ENCODE results near the gene UXS1.
A peak's percentile ranks its signal among the peaks of the same experiment; 100 is the strongest.

UXS1 gene

DNA sequence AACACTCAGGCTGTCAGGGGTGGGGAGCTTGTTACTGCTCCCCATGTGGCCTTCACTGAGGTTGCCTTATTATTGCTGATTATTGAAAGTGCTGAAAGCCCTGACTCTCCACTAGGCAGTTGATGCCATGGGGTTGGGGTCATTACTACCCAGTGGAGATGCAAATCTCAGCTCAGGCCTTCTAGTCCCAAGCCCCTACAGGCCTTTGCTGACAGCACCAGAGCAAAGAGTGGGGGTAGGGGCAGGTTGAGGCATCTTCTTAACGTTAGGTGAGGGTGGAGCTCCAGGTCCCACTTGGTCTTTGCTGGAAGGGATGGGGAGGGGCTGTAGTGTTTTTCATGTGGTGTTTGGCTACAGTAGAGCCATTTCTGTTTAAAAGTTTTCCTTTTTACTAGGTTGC is 104.5 kb downstream of the UXS1 start:
- Histone ChIP-seq H3K4ac (ENCODE audit: low read depth, low read length) (no peak overlapping the region), H3K36me3 (ENCODE audit: control insufficient read depth in 1 of 2, insufficient read depth in 2 of 2, low read length in 2 of 2) (peaks cover 7% of the 10 kb centered on the region in 2 experiments), H2AK5ac (ENCODE audit: low read length) (no peak overlapping the region), H3K9me3 (ENCODE audit: insufficient read depth, low read depth, low read length) (peaks cover 1% of the 10 kb centered on the region), H3K23ac (ENCODE audit: low read length) (no peak overlapping the region), H2BK5ac (ENCODE audit: low read depth, low read length, poor library complexity) (no peak overlapping the region), H3K79me2 (ENCODE audit: control insufficient read depth, insufficient read depth, low read length, poor library complexity) (no peaks in the 10 kb centered on the region), H3K18ac (ENCODE audit: low read length) (no peak overlapping the region), H3K4me3 (ENCODE audit: low read depth, low read length) (no peak overlapping the region), H2AFZ (ENCODE audit: insufficient read depth, low read length, poor library complexity) (no peak overlapping the region), H3K79me1 (ENCODE audit: low read length) (no peaks in the 10 kb centered on the region), H3K27ac (ENCODE audit: low read depth, low read length) (no peak overlapping the region), H4K12ac (ENCODE audit: low read depth, low read length) (no peak overlapping the region), H3K9ac (ENCODE audit: low read length) (no peak overlapping the region), H3K4me1 (ENCODE audit: control insufficient read depth in 1 of 2, insufficient read depth in 2 of 2, low read length in 2 of 2) (no peaks in the 10 kb centered on the region), H3K4me2 (ENCODE audit: low read length) (no peak overlapping the region), H2BK12ac (ENCODE audit: low read length) (no peak overlapping the region), H4K91ac (ENCODE audit: low read depth, low read length) (no peak overlapping the region), H4K8ac (ENCODE audit: low read depth, low read length) (no peak overlapping the region), H3K27me3 (ENCODE audit: insufficient read depth, low read length) (no peaks in the 10 kb centered on the region), H3K14ac (ENCODE audit: low read length) (no peak overlapping the region), H2BK120ac (ENCODE audit: insufficient read depth, low read length, poor library complexity) (no peak overlapping the region)
- no peak for DNase-seq
- no CpG with 5 or more reads among the region's 1 CpG for WGBS (ENCODE audit: extremely low coverage, insufficient coverage, insufficient read length)

DNA sequence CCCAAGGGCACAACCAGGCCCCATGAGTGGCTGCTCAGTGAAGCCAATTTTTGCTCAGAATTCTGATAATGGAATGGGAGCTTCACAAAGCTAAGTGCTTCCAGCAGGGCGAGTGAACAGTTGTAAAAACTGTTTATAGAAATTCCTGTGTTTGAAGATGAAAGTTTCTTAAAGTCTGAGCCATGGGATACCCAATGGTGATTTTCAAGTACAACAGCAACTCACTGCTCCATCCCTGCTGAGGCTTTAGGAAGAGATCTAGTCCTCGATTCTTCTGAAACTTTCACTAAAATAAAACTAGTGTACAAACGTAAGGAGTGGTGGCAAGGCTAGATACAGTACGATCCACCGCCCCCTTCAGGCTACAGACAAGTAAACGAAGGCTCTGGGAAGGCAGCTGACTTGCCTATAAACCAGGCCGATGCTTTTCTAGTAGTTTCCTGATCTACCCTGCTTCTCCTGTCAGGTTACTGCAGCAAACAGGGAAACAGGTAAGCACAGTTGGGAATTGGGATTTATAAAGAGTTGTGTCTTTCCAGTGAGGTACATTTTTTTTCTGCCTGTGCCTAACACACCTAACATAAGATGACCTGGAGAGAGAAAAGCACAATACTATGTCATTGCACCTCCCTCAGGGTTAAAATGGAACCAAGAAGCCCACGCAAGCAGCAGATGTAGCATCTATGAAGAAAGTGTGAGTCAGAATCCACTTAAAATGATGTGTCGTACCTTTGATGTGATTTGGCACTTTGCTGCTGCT is 108.7 kb downstream of the UXS1 start:
- peak in 1 of 2 donors; percentile 56 for DNase-seq
- Histone ChIP-seq H2BK5ac (ENCODE audit: low read depth, low read length, poor library complexity) (no peak overlapping the region), H3K27ac (ENCODE audit: low read depth, low read length) (no peak overlapping the region), H4K91ac (ENCODE audit: low read depth, low read length) (no peak overlapping the region), H3K4me2 (ENCODE audit: low read length) (no peak overlapping the region), H3K4me3 (ENCODE audit: low read depth, low read length) (no peak overlapping the region), H3K9me3 (ENCODE audit: insufficient read depth, low read depth, low read length) (no peaks in the 10 kb centered on the region), H3K36me3 (ENCODE audit: control insufficient read depth in 1 of 2, insufficient read depth in 2 of 2, low read length in 2 of 2) (peaks cover 0 to 2% of the 10 kb centered on the region in 2 experiments), H2BK12ac (ENCODE audit: low read length) (no peak overlapping the region), H4K8ac (ENCODE audit: low read depth, low read length) (no peak overlapping the region), H3K79me2 (ENCODE audit: control insufficient read depth, insufficient read depth, low read length, poor library complexity) (no peaks in the 10 kb centered on the region), H3K4me1 (ENCODE audit: control insufficient read depth in 1 of 2, insufficient read depth in 2 of 2, low read length in 2 of 2) (no peaks in the 10 kb centered on the region), H3K23ac (ENCODE audit: low read length) (no peak overlapping the region), H3K4ac (ENCODE audit: low read depth, low read length) (no peak overlapping the region), H3K79me1 (ENCODE audit: low read length) (no peaks in the 10 kb centered on the region), H2AFZ (ENCODE audit: insufficient read depth, low read length, poor library complexity) (no peak overlapping the region), H3K9ac (ENCODE audit: low read length) (no peak overlapping the region), H4K12ac (ENCODE audit: low read depth, low read length) (no peak overlapping the region), H3K27me3 (ENCODE audit: insufficient read depth, low read length) (no peaks in the 10 kb centered on the region), H3K18ac (ENCODE audit: low read length) (no peak overlapping the region), H2AK5ac (ENCODE audit: low read length) (no peak overlapping the region), H2BK120ac (ENCODE audit: insufficient read depth, low read length, poor library complexity) (no peak overlapping the region), H3K14ac (ENCODE audit: low read length) (no peak overlapping the region)
- no CpG with 5 or more reads among the region's 9 CpGs for WGBS (ENCODE audit: extremely low coverage, insufficient coverage, insufficient read length)

DNA sequence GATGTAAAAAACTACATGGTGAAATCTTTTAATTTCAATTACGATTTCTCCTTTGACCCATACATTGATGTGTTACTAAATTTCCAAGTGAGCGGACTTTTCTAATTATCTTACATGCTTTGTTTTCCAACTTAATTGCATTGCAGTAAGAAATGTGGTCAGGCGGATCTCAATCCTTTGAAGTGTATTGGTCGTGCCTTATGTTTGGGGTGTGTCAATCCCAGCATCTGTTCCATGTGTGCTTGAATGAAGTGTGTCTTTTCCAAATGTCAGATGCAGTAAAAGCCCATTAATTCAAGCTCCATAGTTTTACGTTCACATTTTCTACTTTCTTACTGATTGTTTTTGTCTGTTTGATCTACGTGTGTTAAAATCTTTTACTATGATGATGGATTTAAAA is 113.1 kb downstream of the UXS1 start:
- H3K4me3 ChIP-seq (ENCODE audit: low read depth, low read length): no peak overlapping the region
- no peak overlapping the region for H3K18ac ChIP-seq (ENCODE audit: low read length)
- H2BK5ac ChIP-seq (ENCODE audit: low read depth, low read length, poor library complexity): no peak overlapping the region
- no peak for DNase-seq
- no peaks in the 10 kb centered on the region for H3K79me2 ChIP-seq (ENCODE audit: control insufficient read depth, insufficient read depth, low read length, poor library complexity)
- no peaks in the 10 kb centered on the region for H3K9me3 ChIP-seq (ENCODE audit: insufficient read depth, low read depth, low read length)
- H3K4ac ChIP-seq (ENCODE audit: low read depth, low read length): no peak overlapping the region
- no peaks in the 10 kb centered on the region for H3K27me3 ChIP-seq (ENCODE audit: insufficient read depth, low read length)
- H4K91ac ChIP-seq (ENCODE audit: low read depth, low read length): no peak overlapping the region
- H3K14ac ChIP-seq (ENCODE audit: low read length): no peak overlapping the region
- H3K36me3 ChIP-seq (ENCODE audit: control insufficient read depth in 1 of 2, insufficient read depth in 2 of 2, low read length in 2 of 2): no peaks in the 10 kb centered on the region
- no peak overlapping the region for H2BK12ac ChIP-seq (ENCODE audit: low read length)
- no peak overlapping the region for H3K23ac ChIP-seq (ENCODE audit: low read length)
- no peaks in the 10 kb centered on the region for H3K79me1 ChIP-seq (ENCODE audit: low read length)
- no peak overlapping the region for H4K12ac ChIP-seq (ENCODE audit: low read depth, low read length)
- H3K9ac ChIP-seq (ENCODE audit: low read length): no peak overlapping the region
- H2BK120ac ChIP-seq (ENCODE audit: insufficient read depth, low read length, poor library complexity): no peak overlapping the region
- no peaks in the 10 kb centered on the region for H3K4me1 ChIP-seq (ENCODE audit: control insufficient read depth in 1 of 2, insufficient read depth in 2 of 2, low read length in 2 of 2)
- no CpG with 5 or more reads among the region's 6 CpGs for WGBS (ENCODE audit: extremely low coverage, insufficient coverage, insufficient read length)
- no peak overlapping the region for H3K4me2 ChIP-seq (ENCODE audit: low read length)
- H3K27ac ChIP-seq (ENCODE audit: low read depth, low read length): no peak overlapping the region
- H2AK5ac ChIP-seq (ENCODE audit: low read length): no peak overlapping the region
- no peak overlapping the region for H2AFZ ChIP-seq (ENCODE audit: insufficient read depth, low read length, poor library complexity)
- no peak overlapping the region for H4K8ac ChIP-seq (ENCODE audit: low read depth, low read length)

DNA sequence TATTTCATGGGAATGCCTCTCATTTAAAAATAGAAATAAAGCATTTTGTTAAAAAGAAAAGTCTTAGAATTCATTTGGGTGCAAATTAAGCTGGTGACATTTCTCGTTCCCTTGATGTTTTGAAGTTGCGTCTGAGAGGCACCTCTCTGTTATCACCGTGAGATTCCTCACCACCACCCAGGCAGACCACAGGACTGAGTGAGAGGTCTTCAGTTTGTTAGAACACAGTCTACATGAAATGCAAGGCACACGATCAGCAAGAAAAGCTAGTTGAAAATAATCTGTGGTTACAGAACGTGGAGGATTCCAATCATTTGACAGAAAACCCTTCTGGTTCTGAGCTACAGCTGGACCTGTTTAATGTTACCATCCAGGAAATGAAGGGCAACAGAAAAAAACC is 116.0 kb downstream of the UXS1 start:
- H4K12ac ChIP-seq (ENCODE audit: low read depth, low read length): no peak overlapping the region
- H3K79me1 ChIP-seq (ENCODE audit: low read length): no peaks in the 10 kb centered on the region
- no peak overlapping the region for H3K9ac ChIP-seq (ENCODE audit: low read length)
- no peak overlapping the region for H3K4me2 ChIP-seq (ENCODE audit: low read length)
- H3K27ac ChIP-seq (ENCODE audit: low read depth, low read length): no peak overlapping the region
- no peaks in the 10 kb centered on the region for H3K36me3 ChIP-seq (ENCODE audit: control insufficient read depth in 1 of 2, insufficient read depth in 2 of 2, low read length in 2 of 2)
- no CpG with 5 or more reads among the region's 5 CpGs for whole genome bisulfite sequencing (ENCODE audit: extremely low coverage, insufficient coverage, insufficient read length)
- H3K9me3 ChIP-seq (ENCODE audit: insufficient read depth, low read depth, low read length): no peaks in the 10 kb centered on the region
- H3K14ac ChIP-seq (ENCODE audit: low read length): no peak overlapping the region
- H2BK5ac ChIP-seq (ENCODE audit: low read depth, low read length, poor library complexity): no peak overlapping the region
- no peak overlapping the region for H2BK12ac ChIP-seq (ENCODE audit: low read length)
- DNase-seq: no peak
- no peak overlapping the region for H2BK120ac ChIP-seq (ENCODE audit: insufficient read depth, low read length, poor library complexity)
- H3K18ac ChIP-seq (ENCODE audit: low read length): no peak overlapping the region
- no peak overlapping the region for H3K23ac ChIP-seq (ENCODE audit: low read length)
- no peak overlapping the region for H3K4me3 ChIP-seq (ENCODE audit: low read depth, low read length)
- H3K4ac ChIP-seq (ENCODE audit: low read depth, low read length): no peak overlapping the region
- no peak overlapping the region for H2AFZ ChIP-seq (ENCODE audit: insufficient read depth, low read length, poor library complexity)
- no peaks in the 10 kb centered on the region for H3K27me3 ChIP-seq (ENCODE audit: insufficient read depth, low read length)
- H3K79me2 ChIP-seq (ENCODE audit: control insufficient read depth, insufficient read depth, low read length, poor library complexity): no peaks in the 10 kb centered on the region
- H4K91ac ChIP-seq (ENCODE audit: low read depth, low read length): no peak overlapping the region
- no peak overlapping the region for H4K8ac ChIP-seq (ENCODE audit: low read depth, low read length)
- H3K4me1 ChIP-seq (ENCODE audit: control insufficient read depth in 1 of 2, insufficient read depth in 2 of 2, low read length in 2 of 2): no peaks in the 10 kb centered on the region
- no peak overlapping the region for H2AK5ac ChIP-seq (ENCODE audit: low read length)
